Stimulated activated CD4-positive, alpha-beta T cell treated with anti-CD3 and anti-CD28 coated beads, Interleukin-15, amount 100 ng/mL, for 1 hour (primary cell): Measurements from ENCODE around the gene UBA1.

Experiments
- DNase-seq, 2 donors: peaks; one replicate each; pipeline ENCODE4 v3.0.0-alpha.2; 2020; ENCODE audit warnings: low read depth in 1 of 2, low spot score in 1 of 2

UBA1 gene

DNA sequence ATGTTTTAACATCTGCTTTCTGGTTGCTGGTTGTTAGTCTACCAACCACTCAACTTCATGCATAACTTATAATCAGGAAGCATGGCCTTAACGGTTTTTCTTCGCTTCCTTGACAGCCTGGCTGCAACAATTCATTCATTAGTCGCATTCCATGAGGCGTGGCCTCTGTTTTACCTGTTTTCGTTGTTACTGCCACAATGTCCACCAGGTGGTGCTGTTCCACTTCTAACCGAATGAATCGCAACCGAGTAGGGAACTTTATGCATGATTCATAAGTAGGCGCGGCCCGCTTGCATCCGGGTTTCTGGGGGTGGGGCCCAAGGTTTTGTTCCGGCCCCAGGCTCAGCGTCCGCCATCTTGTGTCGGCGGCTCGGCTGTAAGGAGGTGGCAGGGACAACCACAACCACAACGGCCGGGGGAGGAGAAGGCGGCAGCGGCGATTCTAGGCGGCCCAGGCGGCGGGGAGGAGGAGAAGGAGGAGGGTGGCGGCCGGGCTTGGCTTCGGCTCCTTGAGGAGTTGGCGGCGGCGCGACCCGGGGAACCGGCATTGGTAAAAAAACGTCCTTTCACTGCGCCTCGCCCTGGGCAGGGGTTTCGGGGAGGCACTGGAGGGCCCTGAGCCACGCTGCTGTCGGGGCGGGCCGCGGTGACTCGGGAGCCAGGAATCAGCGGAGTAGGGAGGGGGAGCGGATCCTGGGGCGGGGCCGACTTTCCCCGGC is at the start of gene UBA1:
UBA1 (plus strand) TSS at position 355 of the 719 bp plus-strand sequence. CDS start 4,974 bp downstream, outside the sequence.
- DNase-seq = peak; percentile 74 to 79

DNA sequence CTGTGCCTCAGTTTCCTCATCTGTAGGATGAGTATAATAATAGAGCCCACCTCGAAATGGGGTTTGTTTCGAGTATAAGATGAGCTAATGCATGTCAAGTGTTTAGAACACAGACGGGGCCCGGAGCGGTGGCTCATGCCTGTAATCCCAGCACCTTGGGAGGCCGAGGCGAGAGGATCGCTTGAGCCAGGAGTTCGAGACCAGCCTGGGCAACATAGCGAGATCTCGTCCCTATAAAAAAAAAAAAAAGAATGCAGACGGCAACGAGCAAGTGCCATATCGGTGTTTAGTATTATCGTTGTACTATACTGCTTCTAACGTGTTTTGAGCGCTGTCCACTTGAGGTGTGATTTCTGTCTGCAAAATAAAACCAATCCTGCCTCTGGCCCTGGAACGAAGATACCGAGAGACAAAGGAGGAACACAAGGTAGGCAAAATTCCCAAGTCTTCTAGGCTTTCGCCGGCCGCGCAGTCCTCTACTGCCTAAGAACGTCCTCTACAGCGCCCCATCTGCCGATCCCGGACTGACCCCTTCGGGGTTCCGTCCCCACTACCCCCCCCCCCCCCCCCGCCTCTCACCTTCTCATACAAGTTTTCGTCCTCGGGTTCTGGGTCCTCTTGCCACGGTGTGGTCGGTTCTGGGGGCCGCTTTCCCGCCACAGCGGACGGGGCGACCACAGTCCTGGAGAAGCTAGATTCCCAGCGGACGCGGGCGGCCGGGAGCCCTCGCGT is 49.6 kb upstream of the UBA1 start:
- DNase-seq = peak in 1 of 2 donors; percentile 5

DNA sequence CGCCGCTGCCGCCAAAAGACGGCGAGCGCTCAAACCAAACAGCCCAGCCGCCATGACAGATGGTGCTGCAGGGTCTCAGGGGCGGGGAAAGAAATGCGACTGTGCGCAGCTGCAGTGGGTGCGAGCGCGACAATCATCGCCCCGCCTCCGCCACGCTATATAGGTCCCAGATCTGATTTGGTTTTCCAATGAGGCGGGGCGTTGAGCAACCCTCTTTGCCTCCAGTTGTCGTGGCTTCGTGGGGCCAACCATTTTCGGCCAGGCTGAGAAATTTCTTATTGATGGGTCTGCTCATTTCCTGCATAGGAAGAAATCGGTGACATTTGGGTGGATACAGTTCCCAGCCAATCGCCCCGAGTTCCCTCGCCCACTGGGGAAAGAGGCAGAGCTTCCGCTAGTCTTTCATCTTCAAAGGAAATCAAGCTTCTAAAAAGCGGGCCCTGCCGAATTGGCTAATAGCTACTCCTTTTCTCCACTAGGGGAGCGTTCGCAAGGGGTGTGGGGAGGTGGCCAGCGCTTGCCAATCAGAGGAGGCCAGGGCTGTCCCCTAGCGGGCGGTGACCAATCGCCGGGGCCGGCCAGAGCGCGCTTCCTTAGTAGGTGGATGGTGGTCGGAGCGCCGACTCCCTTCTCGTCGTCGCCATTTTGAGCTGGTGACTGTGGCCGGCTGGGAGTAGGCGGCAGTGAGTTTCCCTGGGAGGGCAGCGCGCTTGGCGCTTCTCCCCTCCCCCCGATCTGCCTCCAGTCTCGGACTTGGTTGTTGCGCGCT is 48.8 kb upstream of the UBA1 start, which contains the start of the genes NDUFB11 and RBM10:
NDUFB11 (minus strand) TSS at position 77 of the 769 bp plus-strand sequence; CDS start at position 54, 23 bp downstream.
RBM10 (plus strand) TSS at position 596 of the 769 bp plus-strand sequence. CDS start 2,261 bp downstream, outside the sequence.
- peak; percentile 74 to 78 for DNase-seq

DNA sequence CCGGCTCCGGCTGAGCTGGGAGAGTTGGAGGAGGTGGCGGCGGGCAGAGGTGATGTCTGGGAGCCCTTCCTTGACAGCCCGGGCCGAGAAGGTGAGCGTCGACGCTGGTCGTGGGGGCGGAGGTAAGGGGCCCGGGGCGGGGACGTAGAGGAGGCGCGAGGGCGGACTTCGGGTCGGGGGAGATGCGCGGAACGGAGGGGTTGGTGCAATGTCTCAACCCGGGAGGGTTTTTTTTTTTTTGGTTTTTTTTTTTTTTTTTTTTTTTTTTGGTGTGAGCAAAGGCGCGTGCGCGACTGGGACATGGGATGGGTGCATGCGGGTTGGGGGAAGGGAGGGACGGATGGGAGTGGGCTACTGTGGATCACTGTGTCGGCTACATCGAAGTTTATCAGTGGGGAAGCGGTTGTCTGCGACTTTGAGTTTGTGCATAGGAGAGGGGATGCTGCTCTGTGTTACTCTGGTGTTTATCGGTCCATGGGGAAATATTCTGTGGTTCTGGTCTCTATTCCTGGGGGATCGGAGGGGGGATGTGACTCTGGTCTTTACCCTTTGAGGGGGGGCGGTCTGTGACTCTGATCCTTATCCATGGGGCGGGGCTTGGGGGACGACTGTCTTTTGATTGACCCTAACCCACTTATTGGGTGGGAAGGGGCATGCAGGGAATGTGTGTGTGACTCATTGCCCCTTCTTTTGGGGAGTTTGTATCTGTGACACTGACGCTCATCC is 48.1 kb upstream of the UBA1 start:
- DNase-seq = no peak

DNA sequence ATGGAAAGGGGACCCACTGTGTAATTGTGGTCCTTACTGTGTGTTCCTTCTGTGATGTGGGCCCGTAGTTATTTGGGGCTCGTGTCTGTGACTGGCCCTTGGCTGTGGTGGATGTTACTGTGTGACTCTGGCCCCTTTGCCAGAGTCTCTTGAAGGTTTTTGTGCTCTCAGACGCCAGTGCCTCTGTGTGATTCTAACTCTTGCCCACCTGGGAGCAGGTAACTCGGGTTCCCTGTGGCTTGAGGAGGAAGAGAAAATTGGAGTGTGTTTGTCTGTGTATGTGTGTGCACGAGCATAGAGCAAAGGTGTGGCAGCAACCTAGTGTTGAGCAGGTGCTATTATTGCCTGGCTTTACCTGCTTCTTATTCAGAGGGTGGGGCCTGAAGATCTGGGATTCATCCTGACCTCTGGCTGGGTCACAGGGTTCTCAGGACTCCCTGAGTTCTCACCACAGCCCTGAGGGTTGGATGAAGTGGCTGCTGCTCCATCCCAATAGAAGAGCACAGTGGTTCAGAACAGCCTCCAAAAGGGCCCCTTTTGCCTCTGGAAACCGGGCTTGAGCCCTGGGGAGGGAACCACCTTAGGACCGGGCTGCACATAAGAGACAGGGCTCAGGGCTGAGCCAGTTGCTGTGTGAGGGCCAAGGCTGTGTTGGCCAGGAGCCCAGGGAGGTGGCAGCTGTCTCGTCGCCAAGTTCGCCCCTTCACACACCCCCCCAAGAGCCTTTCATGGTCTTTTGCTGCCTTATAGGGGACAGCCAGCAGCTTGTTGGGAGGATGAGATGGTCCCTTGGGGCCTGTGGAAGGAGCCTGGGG is 47.3 kb upstream of the UBA1 start:
- no peak for DNase-seq

DNA sequence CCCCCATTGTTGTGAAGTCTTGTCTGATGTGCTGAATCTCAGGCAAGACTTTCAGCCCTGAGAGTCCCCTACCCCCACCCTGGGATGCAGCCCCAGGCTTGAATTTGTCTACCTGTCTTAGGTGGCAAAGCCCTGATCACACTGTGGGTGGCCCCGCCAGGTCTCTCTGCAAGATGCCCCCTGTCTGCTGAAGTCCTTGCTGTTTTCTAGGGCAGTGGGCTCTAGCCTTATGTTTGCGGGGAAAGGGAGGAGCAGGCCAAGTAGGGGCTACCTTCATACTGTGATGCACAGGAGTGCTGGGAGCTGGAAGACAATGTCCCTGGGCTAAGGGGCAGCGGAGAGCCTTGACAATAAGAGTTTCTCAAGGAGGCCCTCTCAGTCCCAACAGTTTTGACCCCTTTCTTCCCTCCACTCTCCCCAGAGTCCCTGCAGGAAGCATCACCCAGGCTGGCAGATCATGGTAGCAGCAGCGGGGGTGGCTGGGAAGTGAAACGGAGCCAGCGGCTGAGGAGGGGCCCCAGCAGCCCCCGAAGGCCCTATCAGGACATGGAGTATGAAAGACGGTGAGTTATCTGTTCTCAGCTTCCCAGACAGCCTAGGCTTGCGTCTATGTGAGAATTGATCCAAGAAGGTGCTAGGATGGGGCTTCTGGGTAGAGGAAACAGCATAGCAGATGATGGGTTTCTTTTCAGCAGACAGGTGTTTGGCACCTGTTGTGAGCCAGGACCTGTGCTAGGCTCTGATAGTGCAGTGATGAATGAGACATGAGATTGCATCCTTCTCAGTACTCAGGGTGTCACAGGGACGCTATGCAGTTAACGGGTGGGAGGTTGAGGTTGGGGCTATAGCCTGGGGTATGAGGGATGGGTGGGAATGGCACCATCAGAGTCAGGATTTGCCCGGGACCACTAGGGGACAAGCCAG is 46.4 kb upstream of the UBA1 start:
- DNase-seq = no peak

DNA sequence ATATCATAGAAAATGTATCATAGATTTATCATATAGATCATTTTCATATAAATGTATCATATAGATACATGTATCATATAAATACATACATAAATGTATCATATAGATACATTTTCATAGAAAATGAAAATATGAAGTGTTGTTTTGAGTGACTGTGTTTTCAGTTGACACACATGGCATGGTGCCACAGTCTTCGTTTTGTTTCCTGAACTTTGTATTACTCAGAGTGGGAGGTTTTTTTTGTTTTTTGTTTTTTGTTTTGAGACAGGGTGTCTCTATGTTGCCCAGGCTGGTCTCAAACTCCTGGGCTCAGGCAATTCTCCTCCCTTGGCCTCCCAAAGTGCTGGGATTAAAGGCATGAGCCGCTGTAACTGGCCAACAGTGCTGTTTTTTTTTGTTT is 44.7 kb upstream of the UBA1 start:
- no peak for DNase-seq

DNA sequence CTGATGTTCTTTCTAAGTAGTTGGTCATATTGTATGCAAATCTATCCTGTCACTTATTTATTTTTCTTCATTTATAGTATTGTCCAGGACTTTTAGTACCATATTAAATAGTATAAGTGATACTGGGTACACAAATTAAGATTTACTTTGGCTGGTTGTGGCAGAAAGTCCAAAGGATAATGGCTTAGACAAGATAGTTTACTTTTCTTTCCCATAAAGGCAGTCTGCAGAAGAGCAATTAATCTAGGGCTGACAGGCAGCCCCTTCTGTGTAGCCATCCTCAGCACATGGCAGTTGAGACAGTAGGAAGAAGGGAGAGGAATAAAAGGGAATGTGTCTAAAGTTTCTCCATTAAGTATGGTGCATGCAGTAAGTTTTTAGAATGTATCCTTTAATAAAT is 42.2 kb upstream of the UBA1 start:
- no peak for DNase-seq

DNA sequence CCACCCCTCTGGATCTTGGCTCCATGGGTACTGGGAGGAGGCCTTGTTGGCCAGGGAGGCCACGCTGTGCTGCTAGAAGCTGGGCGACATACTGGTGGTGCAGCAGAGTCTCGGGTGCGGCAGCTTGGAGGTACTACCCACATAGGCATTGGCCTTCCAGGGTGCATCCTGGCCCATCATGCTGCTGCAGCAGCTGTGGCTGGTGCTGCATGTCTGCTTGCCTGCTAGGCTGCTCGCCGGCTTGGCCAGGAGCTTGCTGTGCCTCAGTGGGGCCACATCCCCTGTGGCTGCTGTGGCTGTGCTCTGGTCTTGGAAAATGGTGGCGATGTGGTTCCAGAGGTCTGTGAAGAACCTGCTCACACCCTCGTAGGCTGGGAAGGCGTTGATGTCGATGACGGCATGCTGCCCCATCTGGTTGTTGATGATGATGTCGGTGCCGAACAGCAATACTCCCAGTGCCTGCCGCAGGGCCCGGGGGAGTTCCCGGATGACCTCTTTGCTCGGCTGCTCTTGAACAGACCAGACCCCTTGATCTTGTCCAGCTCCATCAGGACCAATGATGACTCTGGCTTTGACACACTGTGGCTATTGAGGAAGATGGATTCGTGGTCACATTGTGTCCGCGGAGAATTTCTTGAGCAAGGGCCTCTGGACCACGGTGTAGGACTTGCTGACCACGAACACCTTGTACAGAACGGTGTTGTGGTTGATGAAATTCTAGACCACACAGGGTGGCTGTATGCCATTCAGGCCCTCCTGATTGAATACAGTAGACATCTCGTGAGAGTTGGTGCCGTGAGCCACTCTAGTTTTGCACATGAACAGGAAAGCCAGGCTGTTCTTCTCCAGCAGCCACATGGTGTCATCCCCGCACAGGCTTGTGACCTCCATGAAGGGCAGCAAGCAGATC is 36.8 kb upstream of the UBA1 start:
- no peak for DNase-seq

DNA sequence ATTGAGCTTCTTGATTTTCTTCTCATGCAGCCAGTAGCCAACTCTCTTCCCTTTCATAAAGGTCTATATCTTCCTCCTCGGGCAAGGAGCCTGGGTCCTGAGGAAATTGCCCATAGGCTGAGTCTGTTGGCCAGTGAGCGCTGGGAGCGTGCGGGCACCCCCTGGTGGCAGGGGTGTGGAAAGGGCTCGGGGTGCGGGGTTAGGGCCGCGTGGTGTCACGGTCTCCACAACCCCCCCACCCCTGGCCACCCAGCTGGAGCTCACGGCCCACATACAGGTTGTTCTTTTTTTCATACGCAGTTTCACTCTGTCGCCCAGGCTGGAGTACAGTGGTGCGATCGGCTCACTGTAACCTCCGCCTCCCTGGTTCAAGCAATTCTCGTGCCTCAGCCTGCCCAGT is 35.5 kb upstream of the UBA1 start:
- DNase-seq = no peak

DNA sequence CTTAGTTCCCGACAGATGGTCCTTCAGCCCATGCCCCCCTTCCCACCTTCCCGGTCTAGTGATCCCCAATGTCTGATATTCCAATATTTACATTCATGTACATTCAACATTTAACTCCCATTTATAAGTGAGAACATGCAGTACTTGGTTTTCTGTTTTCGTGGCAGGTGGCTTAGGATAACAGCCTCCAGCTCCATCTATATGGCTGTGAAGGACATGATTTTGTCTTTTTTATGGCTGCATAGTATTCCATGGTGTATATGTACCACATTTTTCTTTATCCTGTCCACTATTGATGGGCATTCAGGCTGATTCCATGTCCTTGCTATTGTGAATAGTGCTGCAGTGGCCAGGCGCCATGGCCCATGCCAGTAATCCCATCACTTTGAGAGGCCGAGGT is 34.8 kb upstream of the UBA1 start:
- DNase-seq = no peak

DNA sequence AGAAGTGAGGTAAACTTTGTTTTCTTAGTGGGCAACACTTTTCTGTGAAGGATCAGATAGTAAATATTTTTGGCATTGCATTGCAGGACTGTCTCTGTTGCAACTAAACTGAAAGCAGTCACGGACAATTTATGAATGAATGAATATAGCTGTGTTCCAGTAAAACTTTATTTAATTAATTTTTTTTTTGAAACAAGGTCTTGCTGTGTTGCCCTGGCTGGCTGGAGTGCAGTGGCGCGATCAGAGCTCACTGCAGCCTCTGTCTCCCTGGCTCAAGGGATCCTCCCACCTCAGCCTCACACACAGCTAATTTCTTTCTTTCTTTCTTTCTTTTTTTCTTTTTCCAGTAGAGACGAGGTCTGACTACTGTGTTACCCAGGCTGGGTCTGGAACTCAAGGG is 32.8 kb upstream of the UBA1 start:
- DNase-seq = no peak

DNA sequence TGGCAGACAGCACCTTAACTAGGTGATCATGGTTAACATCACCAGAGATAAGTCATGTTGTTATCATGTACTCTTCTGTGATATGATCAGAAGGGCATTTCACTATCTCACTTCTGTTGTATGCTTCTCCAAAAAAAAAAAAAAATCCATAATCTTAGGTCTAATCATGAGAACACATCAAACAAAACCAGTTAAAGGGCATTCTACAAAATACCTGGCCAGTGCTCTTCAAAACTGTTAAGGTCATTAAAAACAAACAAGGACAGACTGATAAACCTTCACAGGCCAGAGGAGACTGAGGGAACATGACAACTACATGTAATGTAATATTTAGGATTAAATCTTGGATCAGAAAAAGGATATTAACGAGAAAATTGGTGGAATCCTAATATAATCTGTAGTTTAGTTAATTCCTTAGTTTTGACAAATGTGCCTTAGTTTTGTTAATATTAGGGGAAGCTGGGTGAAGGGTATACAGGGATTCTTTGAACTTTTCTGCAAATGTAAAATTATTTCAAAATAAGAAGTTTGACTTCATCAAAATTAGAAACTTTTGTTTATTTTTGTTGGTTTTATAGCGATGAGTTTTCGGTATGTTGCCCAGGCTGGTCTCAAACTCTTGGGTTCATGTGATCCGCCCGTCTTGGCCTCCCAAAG is 30.6 kb upstream of the UBA1 start:
- no peak for DNase-seq

DNA sequence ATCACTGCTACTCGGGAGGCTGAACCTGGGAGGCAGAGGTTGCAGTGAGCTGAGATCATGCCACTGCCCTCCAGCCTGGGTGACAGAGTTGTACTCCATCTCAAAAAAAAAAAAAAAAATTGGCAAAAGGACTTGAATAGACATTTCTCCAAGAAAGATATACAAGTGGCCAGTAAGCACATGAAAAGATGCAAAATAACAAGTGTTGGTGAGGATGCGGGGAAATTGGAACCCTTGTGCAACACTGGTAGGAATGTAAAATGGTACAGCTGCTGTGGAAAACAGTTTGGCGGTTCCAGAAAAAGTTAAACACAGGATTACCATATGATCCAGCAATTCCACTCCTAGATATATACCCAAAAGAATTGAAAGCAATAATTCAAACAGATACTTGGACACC is 29.2 kb upstream of the UBA1 start:
- no peak for DNase-seq

DNA sequence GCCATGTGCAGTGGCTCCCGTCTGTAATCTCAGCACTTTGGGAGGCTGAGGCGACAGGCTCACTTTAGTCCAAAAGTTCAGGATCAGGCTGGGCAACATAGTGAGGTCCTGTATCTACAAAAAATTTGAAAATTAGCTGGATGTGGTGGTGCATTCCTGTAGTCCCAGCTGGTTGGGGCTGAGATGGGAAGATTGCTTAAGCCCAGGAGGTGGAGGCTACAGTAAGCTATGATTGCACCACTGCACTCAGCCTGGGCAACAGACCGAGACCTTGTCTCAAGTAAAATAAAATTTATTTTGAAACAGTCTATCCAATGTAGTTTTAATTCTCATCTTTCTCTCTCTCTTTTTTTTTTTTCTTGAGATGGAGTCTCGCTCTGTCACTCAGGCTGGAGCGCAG is 27.5 kb upstream of the UBA1 start:
- no peak for DNase-seq

DNA sequence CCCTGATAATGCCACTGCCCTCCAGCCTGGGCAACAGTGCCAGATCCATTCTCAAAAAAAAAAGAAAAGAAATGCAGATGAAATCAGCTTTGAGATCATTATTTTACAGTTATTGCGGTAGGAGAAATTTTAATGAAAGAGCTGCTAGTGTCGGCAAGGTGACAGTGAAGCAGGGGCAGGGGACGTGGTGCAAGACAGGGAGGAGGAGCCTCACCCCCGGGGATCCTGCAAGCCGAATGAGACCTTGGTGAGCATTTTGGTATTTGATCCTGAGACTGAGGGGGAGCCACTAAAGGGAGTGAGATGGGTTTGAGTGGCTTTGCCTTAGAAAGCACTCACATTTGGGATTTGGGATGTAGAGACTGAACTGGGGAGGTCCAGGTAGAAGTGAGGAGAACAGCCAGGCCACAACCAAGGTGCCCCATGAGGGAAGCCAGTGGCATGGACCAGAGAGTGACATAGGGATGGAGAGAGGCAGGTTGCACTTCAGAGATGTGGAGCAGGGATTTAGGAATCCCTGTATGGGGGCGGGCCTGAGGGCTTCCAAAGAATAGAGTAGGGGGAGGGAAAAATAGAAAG is 25.0 kb upstream of the UBA1 start:
- DNase-seq = no peak

DNA sequence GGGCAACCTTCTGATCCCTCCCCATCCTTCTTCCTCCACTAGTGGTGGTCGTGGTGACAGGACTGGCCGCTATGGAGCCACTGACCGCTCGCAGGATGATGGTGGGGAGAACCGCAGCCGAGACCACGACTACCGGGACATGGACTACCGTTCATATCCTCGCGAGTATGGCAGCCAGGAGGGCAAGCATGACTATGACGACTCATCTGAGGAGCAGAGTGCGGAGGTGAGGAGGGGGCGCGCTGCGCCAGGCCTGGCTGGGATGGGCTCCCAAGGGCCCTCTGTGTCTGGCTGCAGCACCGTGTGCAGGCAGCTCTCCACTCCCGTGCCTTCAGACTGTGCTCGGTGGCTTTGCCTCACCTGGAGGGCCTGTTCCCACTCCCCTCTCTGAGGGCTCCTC is 24.4 kb upstream of the UBA1 start:
- DNase-seq = no peak
